HG03175 (cell line): ENCODE measurements around the gene TSHZ2.
"Not testable (repeated sequence)": the region's sequence is repeated elsewhere in the genome, so short reads cannot be mapped to it uniquely, and the experiment has no call there.

Source experiments
- ATAC-seq: cut with Tn5 transposase; IDR thresholded peaks from one replicate; pipeline ENCODE4 v1.9.1; 2021; ENCODE audit warnings: mild to moderate bottlenecking, moderate library complexity; ENCODE audit not compliant: unreplicated experiment

Gene TSHZ2

GRCh38 chr20:52959125-52959524 is 13.0 kb upstream of the TSHZ2 start:
- no peak for ATAC-seq

GRCh38 chr20:52962183-52962582 is 10.0 kb upstream of the TSHZ2 start:
- no peak for ATAC-seq

- no peak for ATAC-seq
Observed at GRCh38 chr20:52963131-52963530, 9.0 kb upstream of the TSHZ2 start.

DNA sequence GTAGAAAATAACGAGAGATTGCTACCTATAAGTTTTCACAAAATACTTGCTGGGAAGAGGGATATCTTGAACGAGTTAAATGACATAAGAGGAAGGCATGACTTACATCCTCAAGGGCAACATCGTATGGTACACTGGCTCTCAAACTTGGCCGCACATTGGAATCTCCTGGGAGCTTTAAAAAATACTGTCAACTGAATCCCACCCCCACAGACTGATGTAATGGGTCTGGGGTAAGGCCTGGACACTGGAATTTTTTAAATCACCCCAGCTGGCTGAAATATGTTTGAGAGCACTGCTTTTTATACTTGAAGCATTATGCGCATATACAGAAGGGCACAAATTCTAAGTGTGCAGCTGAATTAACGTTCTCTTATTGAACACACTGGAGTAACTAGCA is 8.0 kb upstream of the TSHZ2 start:
- ATAC-seq: no peak

DNA sequence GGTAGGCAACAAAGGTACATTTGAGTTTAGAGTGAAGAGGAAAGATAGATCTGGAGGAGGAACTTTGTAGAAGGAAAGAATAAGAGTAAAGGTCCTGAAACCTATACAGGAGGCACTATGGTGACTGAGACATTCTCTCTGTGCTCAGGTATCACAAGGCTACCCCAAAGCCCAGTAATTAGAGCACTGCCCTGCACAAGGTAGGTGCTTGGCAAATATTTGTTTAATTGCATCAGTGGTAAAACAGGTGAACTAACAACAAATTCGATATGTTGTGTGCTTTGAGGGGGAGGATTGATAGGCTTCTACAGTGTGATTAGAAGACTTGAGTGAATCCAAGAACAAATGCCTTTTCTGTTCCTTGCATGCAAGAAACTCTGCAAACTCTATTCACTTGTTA is 6.8 kb upstream of the TSHZ2 start:
- no peak for ATAC-seq

DNA sequence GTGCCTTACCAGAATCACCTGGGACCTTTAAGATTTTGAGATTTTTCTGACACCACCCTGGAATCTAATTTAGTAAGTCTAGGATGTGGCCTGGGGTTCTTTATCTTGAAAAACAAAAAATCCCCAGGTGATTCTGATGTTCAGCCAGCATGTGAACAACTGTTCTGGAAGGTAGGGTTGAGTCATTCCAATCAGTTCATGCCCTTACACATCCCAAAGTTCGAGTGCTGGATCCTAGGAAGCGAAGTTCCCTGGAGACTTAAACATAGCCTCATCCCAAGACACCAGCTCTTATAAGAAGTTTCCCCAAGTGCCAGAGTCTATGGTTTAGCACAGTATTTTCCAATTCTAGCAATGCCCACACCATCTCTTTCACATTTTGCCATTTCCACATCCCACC is 6.3 kb upstream of the TSHZ2 start:
- no peak for ATAC-seq

- not testable (repeated sequence) for ATAC-seq
Observed at GRCh38 chr20:52966543-52966942, 5.6 kb upstream of the TSHZ2 start.

- no peak for ATAC-seq
Observed at GRCh38 chr20:52971498-52972189, 514 bp upstream of the TSHZ2 start.

GRCh38 chr20:52972965-52973819 is 1.0 kb downstream of the TSHZ2 start:
- no peak for ATAC-seq

GRCh38 chr20:52974179-52974594 is 2.0 kb downstream of the TSHZ2 start:
- ATAC-seq: no peak

- no peak for ATAC-seq
Observed at GRCh38 chr20:52975029-52975732, 3.0 kb downstream of the TSHZ2 start.

- ATAC-seq: no peak
Observed at GRCh38 chr20:52975803-52976531, 3.8 kb downstream of the TSHZ2 start.

- ATAC-seq: no peak
Observed at GRCh38 chr20:52978851-52979250, 6.7 kb downstream of the TSHZ2 start.

DNA sequence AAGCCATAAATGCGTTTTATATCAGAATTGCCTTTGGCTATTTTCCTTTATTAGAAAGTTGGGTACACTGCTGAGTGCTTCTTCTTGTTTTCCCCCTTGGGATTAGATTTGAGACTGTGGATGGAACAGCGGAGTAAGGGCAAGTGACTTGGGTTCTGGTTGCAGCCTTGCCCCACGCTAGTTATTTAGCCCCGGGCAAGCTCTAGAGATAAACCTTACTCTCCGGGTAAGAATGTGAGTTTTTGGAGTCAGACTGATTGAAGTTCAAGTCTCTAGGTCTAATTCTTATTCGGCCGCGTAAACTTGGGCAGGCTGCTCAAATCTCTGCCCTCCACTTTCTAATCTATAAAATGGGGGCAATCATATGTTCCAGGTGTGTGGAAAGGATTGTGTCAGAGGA is 8.9 kb downstream of the TSHZ2 start:
- ATAC-seq: no peak

- ATAC-seq: no peak
Observed at GRCh38 chr20:52983726-52984450, 11.7 kb downstream of the TSHZ2 start.

- no peak for ATAC-seq
Observed at GRCh38 chr20:52984451-52984810, 12.3 kb downstream of the TSHZ2 start.

DNA sequence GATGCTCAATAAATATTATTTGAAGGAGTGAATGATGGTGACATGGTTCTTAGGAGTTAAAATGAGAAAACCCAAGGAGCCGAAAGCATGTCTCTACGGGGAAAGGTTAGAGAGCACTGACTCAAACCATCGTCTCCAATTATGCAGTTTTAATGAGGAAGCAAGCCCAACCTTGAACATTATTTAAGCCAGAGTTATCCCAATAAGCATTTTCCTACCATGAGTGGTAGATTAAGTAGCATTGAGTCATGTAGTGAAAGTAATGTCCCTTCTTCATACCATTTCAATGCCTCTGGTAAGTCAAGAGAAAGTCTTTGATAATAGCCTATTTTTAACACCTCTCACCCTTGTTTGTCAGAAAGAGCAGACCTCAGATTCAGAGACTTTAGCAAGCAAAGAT is 13.5 kb downstream of the TSHZ2 start:
- no peak for ATAC-seq

DNA sequence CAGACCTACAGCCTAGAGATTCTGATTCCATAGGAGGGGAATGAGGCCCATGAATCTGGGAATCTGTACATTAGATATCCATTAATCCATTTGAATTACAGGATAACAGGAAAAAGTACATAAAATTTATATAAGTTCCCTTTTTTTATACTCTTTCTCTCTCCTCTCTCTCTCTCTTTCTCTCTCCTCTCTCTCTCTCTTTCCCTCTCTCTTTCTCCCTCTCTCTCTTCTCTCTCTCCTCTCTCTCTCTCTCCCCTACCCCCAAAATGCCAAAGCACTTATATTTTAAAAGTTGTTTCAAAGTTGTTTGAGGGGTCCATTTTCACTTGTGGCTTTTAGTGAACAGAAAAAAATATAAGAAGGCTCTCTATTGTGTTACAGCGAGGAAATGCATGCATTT is 15.1 kb downstream of the TSHZ2 start:
- ATAC-seq: no peak

- no peak for ATAC-seq
Observed at GRCh38 chr20:52991830-52992229, 19.7 kb downstream of the TSHZ2 start.

GRCh38 chr20:52992632-52993031 is 20.5 kb downstream of the TSHZ2 start:
- no peak for ATAC-seq
